BE2C (cell line): Measurements from ENCODE around the gene OMD.
"Not testable (repeated sequence)": the region's sequence is repeated elsewhere in the genome, so short reads cannot be mapped to it uniquely, and the experiment has no call there.

ENCODE experiments used
- DNase-seq: peaks from one replicate; pipeline ENCODE4 v3.0.0-alpha.2; 2020
- H3K27me3 ChIP-seq: fragments of 250-450 bp; sonication (Bioruptor Pico); 2 replicates; pipeline ENCODE4 v1.5.1; 2020; ENCODE audit warnings: mild to moderate bottlenecking
- H3K36me3 ChIP-seq: fragments of 250-450 bp; sonication (Bioruptor Pico); 2 replicates; pipeline ENCODE4 v1.5.1; 2020; ENCODE audit warnings: mild to moderate bottlenecking
- H3K4me1 ChIP-seq: fragments of 250-450 bp; sonication (Bioruptor Pico); 2 replicates; pipeline ENCODE4 v1.5.1; 2020
- H3K4me3 ChIP-seq: 2 replicates; pipeline ENCODE4 v1.5.1; 2011; ENCODE audit warnings: low read depth, low read length
- H3K9me3 ChIP-seq: fragments of 250-450 bp; sonication (Bioruptor Pico); 2 replicates; pipeline ENCODE4 v1.5.1; 2020
- CTCF ChIP-seq: IDR thresholded peaks from 2 replicates; pipeline ENCODE4 v1.5.1; 2012; ENCODE audit warnings: mild to moderate bottlenecking, low read depth, low read length

The OMD gene

GRCh38 chr9:92425474-92425873 is 1.2 kb upstream of the OMD start:
- H3K4me3 ChIP-seq = no peak overlapping the region
- H3K36me3 ChIP-seq = no peaks in the 10 kb centered on the region
- no peaks in the 10 kb centered on the region for H3K9me3 ChIP-seq
- no peaks in the 10 kb centered on the region for H3K27me3 ChIP-seq
- no peak for DNase-seq
- no peak for TF ChIP-seq CTCF
- peaks cover 7% of the 10 kb centered on the region; the same call in 1 of the 2 replicates for H3K4me1 ChIP-seq

- no peak for TF ChIP-seq CTCF
- Histone ChIP-seq H3K27me3 (no peaks in the 10 kb centered on the region), H3K4me3 (no peak overlapping the region), H3K4me1 (peaks cover 7% of the 10 kb centered on the region; the same call in 1 of the 2 replicates), H3K9me3 (no peaks in the 10 kb centered on the region), H3K36me3 (no peaks in the 10 kb centered on the region)
- no peak for DNase-seq
These were observed 659 bp downstream of the OMD start for GRCh38 chr9:92423612-92424011.

- no peak for TF ChIP-seq CTCF
- no peaks in the 10 kb centered on the region for H3K36me3 ChIP-seq
- DNase-seq = no peak
- H3K9me3 ChIP-seq = no peaks in the 10 kb centered on the region
- no peak overlapping the region for H3K4me3 ChIP-seq
- peaks cover 7% of the 10 kb centered on the region; the same call in 1 of the 2 replicates for H3K4me1 ChIP-seq
- no peaks in the 10 kb centered on the region for H3K27me3 ChIP-seq
These were observed 1.5 kb downstream of the OMD start for GRCh38 chr9:92422611-92423338.

- Histone ChIP-seq H3K27me3 (no peaks in the 10 kb centered on the region), H3K36me3 (no peaks in the 10 kb centered on the region), H3K9me3 (no peaks in the 10 kb centered on the region), H3K4me3 (no peak overlapping the region), H3K4me1 (no peaks in the 10 kb centered on the region; the same call in 1 of the 2 replicates)
- no peak for TF ChIP-seq CTCF
- DNase-seq = no peak
These were observed 9.7 kb downstream of the OMD start for GRCh38 chr9:92414566-92414965.

- H3K27me3 ChIP-seq, H3K36me3 ChIP-seq, H3K4me1 ChIP-seq, H3K9me3 ChIP-seq, DNase-seq, H3K4me3 ChIP-seq: not testable (repeated sequence)
These were observed 13.1 kb downstream of the OMD start for GRCh38 chr9:92411157-92411556.

- no peaks in the 10 kb centered on the region; the same call in 1 of the 2 replicates for H3K4me1 ChIP-seq
- no peak for DNase-seq
- H3K36me3 ChIP-seq = no peaks in the 10 kb centered on the region
- no peak overlapping the region for H3K4me3 ChIP-seq
- no peaks in the 10 kb centered on the region for H3K27me3 ChIP-seq
- no peak for TF ChIP-seq CTCF
- no peaks in the 10 kb centered on the region for H3K9me3 ChIP-seq
These were observed 15.4 kb downstream of the OMD start for GRCh38 chr9:92408747-92409478.
